T1000 (cell line): ENCODE data around the gene PLEKHA7.
"Not testable (repeated sequence)": the region's sequence is repeated elsewhere in the genome, so short reads cannot be mapped to it uniquely, and the experiment has no call there.

Experiments used
- DNase-seq: peaks from one replicate; lab custom pipeline; 2025; ENCODE audit warnings: mixed read lengths; lab: John Stamatoyannopoulos, UW

PLEKHA7 gene

DNA sequence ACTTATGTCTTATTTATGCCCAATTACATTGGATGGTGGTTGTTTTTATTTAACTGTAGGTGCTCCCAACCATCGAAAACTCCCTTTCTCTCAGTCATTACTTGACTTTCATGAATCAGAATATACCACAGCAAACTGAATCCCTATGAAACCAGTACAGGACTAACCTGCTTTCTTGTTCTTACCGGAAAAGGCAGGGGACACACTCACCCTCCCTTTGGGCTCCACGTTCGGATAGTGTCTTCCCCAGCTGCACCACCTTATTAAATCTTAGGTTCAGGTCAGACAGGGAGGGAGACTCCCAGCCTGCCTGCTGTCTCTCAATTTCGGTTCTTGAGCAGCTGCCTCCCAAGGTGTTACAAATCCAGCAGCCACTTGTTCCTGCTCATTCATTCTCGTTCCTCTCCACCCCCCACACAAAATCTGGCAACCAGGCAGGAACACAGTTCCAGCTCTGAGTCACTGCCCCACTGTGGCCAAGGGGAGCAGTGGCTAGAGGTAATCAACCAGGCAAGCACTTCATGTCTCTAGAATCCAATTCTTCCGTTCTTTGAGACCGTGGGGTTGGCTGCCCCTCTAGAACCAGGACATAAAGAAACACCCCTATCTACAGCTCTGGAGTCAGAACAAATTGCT, 133.0 kb downstream of the PLEKHA7 start:
- no peak for DNase-seq

DNA sequence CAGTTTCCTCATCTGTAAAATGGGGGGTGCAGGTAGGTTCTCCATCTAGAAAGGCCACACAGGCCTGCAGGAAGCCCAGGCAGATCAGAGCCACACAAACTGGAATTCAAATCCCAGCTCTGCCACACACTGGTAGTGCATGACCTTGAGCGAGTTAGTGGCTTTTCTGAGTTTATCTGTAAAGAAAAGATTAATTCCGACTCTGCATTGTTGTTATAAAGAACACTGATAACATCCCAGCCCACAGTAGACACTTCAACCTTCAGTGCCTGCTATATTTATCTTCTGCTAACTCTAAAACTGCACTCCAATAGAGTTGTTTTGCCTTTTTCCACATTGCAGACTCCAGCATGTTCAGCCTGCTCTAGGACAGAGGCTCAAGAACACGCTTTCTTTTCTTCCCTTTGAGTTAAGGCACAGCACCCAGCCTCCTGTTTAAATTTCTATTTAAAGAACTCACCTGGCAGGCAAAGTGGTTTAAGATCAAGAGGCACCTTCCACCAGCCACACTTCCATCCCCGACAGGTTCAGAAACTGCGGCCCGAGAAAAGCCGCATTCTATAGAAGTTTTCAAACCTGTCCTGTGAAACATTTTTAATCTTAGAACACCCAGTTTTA, 133.9 kb downstream of the PLEKHA7 start:
- no peak for DNase-seq

DNA sequence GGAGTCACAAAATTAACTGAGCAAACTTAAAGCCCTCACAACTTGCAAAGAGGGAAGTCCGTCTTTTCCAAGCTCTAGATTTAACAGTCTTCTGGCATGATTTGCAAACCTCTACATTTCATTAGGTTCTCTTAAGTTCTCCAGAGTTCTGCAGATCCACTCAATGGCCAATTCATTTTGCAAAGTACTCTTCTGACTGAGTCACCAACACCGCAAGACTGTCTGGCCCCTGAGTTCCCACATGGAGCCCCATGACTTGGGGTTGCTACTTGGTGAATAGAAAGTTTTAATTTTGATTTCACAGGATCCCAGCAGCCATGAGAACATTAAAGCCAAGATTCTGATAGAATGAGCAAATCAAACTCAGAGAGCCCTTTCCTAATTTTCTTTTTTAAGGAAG, 134.5 kb downstream of the PLEKHA7 start:
- no peak for DNase-seq

DNA sequence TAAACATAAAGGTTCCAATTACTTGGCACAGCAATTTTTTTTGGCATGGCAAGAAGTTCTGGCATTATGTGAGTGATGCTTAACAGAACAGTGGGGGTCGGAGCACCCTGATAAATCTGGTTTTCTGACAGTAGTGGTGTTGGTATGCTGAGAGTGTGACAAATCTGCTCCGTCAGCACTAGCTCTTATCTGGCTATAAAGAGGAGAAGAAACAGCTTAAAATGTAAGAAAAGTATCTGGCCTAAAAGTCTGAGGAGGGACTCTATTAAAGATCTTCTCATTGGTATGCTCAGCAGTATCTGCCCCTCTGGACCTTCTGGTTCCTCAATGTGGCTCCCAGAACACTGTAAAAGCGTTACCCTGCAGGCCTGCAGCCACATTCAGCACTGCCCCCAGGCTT, 137.4 kb downstream of the PLEKHA7 start:
- no peak for DNase-seq

DNA sequence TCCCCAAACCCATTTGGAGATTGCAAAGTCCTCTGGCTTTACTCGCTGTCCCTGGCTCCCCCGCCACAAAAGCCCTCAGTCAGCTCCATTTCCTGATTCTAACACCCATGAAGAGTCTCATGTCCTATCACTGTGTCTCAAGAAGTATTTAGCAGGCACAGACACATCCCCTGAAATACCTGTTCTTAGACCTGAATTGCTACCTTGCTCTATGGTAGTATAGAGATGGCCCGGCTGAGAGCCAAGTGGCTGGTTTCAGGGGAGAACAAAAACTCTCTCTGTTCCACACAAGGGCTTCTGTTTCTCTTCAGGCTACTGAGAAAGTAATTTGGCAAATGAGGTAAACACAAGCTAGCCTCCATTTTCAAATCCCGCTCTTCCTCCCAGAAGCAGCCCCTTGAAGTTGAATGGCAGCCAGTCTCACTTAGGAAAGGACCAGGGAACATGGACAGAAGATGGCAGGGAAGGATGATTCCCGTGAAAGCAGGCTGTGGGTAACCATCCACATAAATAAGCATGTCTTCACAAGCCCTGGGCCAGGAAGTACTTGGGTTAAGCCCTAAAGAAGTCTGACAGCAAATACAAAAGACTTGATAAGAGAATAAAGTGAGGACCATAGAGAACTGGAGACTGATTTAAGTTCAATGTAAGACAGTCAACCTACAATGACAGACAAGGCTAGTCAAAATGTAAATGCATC, 138.0 kb downstream of the PLEKHA7 start:
- no peak for DNase-seq

DNA sequence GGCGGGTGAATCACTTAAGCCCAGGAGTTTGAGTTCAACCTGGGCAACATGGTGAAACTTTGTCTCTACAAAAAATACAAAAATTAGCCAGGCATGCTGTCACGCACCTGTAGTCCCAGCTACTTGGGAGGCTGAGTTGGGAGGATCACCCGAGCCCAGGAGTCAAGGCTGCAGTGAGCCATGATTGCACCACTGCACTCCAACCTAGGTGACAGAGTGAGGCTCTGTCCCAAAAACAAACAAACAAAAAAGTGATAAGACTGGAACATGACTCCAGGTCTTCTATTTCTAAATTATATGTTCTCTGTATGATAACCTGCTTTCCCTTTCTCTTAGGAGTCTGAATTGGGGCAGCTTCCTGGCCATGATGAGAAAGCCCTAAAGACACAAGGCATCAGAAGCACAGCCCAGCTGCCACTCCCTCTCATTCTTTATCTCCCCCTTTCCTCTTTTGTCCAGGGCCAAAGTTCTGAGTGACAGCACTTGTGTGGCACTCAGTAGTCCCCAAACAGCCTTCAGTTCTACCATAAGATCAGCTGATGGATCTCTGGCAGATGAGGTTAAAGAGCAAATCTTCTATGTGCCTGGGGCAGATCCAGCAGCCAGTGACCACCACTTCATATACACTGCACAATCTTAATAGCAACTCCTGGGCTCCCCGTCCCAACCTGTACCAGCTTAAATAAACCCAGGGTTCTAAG, 139.8 kb downstream of the PLEKHA7 start:
- DNase-seq = no peak

DNA sequence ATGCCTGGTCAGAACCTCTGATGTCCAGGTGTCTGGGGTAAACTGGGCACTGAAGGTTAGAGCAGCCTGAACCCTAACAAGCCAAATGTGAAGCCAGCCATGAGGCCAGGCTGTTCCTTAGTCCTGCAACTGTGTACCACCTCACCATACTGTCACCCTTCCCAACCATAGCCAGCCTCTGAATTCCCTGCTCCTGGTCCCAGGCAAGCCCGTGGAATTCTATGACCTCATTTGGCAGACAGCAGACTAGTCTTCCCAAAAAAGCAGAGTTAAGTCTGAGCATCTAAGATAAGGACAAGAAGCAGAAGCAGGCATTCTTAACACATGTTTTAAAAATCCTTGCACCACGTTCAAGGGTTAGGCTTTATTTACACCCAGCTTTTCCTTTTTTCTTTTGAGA, 140.9 kb downstream of the PLEKHA7 start:
- no peak for DNase-seq

DNA sequence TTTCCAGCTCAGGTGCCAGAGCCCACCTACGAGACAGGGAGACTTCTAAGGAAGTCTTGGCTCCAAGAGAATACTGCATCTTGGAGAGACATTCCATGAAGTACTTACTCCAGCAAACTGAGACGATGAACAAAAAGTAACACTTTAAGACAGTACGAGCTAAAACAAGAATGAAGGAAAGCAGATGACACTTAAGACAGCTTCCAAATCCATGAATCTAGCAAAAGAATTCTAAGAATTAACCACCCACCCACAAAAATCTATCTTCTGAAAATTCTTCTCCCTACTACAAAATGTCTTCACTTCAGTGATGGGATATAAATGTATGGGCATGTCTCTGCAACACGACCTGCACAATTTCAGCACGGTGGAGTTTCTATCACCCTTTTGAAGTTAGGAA, 142.8 kb downstream of the PLEKHA7 start:
- no peak for DNase-seq

DNA sequence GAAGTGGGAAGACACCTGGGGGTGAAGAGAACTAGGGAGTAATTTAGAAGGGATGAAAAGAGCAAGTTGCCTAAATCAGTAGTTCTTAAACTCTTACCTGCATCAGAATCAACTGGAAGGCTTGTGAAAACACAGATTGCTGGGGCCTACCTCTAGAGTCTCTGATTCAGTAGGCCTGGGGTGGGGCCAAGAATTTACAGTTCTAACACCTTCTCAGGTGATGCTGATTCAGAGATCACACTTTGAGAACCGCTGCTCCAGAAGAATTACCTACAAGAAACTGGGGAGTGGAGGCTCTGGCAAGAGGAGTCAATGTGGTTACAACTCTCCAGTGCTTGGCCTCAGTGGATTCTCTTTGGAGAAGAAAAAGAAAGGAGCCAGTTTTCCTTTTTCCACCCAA, 147.1 kb downstream of the PLEKHA7 start:
- no peak for DNase-seq

DNA sequence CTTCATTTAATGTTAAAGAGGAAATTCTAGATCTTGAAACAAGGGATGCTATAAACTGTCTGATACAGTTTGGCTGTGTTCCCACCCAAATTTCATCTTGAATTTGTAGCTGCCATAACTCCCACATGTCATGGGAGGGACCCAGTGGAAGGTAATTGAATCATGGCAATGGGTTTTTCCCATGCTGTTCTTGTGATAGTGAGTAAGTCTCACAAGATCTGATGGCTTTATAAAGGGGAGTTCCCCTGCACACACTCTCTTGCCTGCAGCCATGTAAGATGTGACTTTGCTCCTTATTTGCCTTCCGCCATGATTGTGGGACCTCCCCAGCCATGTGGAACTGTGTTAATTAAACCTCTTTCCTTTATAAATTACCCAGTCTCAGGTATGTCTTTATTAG, 149.8 kb downstream of the PLEKHA7 start:
- not testable (repeated sequence) for DNase-seq

DNA sequence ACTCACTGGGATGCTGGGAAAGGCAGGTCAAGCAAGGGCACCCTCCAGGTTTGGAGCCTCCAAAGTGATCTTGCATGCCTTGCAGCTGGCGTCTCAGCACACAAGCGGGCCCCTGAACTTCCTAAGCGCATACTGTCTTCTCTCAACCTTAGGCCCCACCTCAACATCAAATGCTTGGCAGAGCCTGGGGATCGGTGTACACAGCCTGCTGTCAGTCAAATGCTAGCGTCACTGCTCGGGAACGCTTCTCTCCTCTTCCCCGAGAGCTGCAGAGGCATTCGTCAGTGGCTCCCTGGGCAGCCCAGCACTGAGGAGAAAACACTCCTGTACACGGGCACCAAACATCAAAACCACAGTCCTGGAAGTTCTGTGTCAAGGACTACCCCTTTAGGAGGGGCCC, 150.8 kb downstream of the PLEKHA7 start:
- no peak for DNase-seq

DNA sequence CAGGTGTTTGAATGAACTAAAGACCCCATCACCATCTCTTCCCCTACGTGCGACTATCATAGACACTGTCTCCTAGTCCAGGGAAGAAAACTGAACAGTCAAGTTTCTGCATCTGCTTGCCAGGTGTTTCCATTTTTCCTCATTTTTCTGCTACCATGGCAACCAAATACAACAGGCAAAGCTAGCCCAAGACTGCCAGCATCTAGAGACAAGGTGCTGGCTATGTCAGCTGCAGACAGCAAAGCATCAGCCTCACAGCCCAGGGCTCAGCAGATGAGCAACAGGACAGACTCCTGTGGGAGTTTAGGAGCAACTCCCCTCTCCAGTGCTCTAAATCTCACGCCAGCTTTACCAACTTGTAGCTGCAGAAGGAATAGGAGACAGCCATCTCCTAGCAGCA, 151.5 kb downstream of the PLEKHA7 start:
- DNase-seq = no peak

DNA sequence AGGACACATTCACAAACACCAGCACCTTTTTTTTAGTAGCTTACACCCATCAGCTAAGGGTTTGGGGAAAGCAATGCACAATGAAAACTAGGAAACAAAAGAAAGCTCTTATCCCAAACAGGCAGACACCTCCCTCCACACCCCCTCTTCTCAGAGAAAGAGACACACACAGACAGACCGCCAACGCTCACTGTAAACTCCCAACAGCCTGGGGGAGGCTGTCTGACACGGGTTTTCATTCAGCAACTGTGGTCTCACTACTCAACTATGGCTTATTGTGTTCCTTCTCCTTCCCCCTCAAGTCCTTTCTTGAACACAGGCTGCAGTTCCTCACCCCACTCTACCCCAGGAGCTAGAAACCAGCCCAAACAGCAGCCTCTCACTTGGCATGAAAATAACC, 152.4 kb downstream of the PLEKHA7 start:
- no peak for DNase-seq

DNA sequence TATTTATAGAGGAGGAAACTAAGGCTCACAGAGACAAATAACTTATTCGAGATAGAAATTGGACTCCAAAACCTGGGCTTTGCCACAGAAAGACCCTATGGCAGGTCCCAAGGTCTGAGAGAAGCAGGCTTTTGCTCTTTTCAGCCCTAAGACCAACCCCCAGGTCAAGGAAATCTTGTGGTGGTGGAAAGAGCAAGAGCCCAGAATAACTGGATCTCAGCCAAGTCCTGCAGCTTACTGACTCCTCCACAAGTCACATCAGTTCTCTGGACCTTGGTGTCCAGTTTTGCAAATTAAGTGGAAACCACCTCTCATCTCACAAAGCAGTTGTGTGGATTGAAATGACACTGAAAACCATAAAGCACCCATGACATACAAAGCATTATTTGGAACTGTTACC, 153.6 kb downstream of the PLEKHA7 start:
- DNase-seq = no peak

DNA sequence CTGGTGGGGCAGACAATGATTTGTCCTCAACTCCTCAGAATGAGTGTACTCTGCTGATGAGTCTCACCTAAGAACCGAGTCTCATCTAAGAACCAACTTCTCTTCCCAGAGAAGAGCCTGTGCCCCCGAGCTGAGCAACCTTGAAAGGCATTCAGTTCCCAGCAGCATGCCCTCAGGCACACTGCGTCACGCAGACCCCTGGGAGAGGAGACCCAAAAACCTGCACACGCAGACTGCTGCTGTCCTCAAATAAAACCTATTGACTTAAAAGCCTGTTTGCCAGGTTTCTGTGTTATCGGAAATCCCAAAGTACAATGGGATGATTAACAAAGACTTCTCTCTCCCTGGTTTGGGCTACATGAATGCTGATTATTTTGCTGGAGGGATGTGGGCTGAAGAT, 154.6 kb downstream of the PLEKHA7 start:
- no peak for DNase-seq

DNA sequence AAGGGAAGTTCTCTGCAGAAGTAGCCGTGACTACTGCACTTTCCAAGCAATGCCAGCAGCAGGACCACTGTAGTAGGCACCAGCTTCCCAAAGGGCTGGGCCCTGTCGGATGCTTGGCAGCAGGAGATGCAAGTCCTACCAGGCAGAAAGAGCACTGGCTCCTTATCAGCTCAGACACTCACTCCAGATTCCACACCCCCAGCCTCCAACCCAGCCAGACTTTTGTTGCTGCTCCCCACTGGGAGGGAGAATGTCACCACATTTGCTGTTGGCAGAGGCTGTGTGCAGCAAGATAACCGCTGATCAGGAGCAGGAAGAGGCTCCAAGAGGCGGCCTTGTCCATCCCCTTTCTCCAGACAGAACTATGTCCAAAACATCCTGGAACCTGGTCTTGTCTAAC, 157.0 kb downstream of the PLEKHA7 start:
- no peak for DNase-seq

DNA sequence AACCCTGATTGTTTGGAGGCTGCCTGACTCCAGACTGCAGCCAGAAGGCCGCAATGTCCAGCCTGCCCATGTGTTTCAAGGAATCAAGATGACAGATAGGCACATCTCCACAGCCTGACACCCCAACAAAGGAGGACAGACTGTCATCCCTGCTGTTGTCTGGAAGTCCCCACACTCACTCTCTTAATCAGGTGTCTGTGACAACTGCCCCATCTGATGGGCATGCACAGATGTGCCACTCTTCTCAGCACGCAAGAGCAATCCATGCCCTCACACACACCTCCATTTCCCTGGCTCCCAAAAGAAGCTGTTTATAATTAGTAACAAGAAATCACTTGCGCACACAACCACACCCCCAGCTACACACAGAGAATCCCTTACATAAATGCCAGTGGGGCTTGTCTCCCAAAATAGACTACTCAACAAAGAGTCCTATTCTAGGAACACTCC, 158.2 kb downstream of the PLEKHA7 start:
- no peak for DNase-seq

DNA sequence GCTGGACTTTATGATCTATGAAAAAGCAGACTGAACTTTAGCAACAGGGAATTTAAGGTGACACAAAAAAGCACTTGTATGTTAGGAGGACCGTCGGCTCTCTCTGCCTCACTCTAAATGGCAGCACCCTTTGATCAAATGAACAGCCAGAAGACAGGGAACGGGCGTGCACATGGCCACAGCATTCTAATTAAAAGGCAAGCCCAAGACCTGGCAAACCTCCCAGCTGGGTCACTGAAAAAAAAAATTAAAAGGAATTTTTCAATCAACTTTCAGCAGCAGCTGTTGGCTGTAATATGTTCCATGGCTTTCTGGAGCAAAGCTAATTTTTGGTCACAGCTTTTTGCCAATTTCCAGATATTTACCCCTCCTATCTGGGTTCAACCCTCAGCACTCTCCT, 159.2 kb downstream of the PLEKHA7 start:
- DNase-seq = no peak

DNA sequence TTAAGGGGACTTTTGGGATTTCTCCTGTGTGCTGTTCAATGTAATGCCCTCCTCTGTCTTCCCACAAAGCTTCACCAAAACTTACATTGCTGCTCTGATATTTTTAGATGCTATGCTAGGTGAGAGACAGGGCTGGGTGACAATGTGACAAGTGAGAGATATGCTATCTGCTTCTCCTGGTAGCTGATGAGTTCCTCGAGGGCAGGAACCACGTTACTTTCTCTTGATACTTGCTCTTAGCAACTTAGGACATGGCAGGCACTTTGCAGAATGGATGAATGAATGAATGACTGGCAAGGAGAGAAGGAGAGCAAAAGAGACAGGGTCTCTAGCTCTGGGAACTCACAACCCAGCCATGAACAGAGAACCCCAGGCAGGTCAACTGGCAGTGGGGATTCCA, 160.4 kb downstream of the PLEKHA7 start:
- DNase-seq = no peak

DNA sequence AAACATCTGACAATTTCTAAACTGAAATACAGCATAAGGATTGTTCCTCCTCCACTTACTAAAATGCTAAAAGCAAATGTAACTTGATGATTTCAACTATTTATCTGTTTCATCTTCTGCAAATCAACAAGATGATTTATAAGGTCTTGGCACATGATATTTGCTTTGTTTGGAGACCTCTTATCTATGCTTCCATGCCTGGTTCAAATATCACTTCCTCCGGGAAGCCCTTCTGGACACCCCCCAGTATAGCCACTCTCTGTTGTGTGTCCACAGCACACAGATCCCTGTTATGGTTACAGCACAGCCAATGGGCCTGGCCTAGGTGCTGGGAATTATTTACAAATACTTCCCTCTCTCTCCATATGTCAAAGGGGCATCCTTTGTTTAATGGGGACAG, 160.9 kb downstream of the PLEKHA7 start:
- no peak for DNase-seq

DNA sequence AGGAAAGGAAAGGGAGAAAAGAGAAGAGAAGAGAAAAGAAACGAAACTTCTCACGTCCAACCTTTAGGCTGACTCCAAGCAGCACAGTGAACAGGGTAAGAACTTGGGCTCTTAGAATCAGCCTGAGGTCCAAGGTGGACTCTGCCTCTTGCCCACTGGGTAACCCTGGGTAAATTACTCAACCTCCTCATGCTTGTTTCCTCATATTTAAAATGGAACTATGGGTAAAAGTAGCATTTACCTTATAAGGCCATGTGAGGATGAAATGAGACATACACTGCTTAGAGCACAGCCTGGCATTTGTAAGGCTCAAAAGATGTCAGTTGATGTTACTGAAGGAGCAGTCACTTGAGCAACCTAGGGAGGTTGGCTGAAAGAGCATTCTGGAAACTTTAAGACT, 167.9 kb downstream of the PLEKHA7 start:
- DNase-seq = no peak

DNA sequence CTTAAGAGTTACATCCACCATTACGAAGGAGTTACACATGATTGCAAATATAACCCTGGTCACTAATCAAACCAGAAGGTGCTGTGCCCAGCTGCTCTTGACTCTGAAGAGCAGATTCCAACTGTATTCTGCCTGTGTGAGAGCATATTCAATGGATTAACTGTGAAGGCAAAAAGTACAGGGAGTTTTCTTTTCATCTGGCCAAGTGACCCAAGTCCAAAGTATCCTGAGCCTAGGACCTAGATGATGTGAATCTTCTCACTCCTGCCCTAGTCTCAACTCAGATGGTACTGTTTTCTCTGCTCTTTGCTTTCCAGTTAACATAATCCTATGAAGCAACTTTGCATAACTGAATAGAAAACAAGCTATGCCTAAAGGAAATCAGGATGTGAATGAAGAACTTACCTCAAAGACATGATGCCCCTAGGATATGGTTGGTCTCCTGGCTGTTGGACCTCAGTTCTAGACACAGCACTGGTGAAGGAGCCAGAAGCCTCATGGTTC, 169.9 kb downstream of the PLEKHA7 start:
- DNase-seq = no peak

DNA sequence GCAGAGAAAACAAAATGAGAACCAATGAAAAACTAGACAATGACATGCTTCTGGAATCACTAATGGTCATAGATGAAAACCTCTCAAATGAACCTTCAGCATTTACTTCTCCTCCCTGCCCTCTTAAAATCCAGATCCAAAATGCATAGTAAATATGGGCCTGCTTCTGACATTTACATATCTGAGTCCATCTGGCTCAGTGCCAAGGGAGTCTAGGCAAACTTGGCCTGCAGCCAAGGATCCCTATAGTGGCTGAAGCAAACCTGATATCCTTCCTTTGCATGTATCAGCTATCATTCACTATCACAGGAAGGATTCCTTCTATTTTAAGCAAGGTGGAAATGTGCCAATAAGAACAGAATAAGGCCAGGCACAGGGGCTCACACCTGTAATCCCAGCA, 170.9 kb downstream of the PLEKHA7 start:
- DNase-seq = no peak
